ENCODE data around the gene CACNA1S.

Gene CACNA1S

DNA sequence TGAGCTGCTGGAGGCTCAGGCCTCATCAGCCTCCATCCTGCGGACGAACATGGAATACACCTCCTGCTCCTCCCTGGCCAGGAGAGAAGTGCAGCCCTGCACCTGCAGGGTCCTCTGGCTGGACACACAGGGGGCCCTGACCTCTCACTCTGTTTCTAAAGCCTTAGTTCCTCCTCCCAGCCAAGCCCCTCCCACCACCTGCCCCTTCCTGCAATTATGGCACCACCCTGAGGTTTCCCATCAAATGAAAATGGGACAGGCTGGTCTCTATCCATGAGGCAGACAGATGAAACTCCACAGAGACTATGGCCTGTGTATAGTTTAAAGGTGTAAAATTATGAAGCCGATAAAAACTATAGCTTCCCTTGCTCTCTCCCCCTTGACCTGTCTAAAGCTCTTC lies 42.6 kb downstream of the CACNA1S start:
- H3K4me3 ChIP-seq (ENCODE audit: low read depth, low read length) = no peak overlapping the region
- DNase-seq (ENCODE audit: low read depth) = no peak
- TF ChIP-seq CTCF (IDR thresholded peaks at IDR 0.05; ENCODE audit: low read depth, low read length, missing control alignments) = no peak

GRCh38 chr1:201068976-201069375 lies 43.2 kb downstream of the CACNA1S start:
- no peak for DNase-seq (ENCODE audit: low read depth)
- no peak for TF ChIP-seq CTCF (IDR thresholded peaks at IDR 0.05; ENCODE audit: low read depth, low read length, missing control alignments)
- H3K4me3 ChIP-seq (ENCODE audit: low read depth, low read length) = no peak overlapping the region

GRCh38 chr1:201066986-201067385 lies 45.2 kb downstream of the CACNA1S start:
- H3K4me3 ChIP-seq (ENCODE audit: low read depth, low read length) = no peak overlapping the region
- DNase-seq (ENCODE audit: low read depth) = no peak
- TF ChIP-seq CTCF (IDR thresholded peaks at IDR 0.05; ENCODE audit: low read depth, low read length, missing control alignments) = no peak

GRCh38 chr1:201065686-201066085 lies 46.5 kb downstream of the CACNA1S start:
- no peak overlapping the region for H3K4me3 ChIP-seq (ENCODE audit: low read depth, low read length)
- DNase-seq (ENCODE audit: low read depth) = no peak
- TF ChIP-seq CTCF (IDR thresholded peaks at IDR 0.05; ENCODE audit: low read depth, low read length, missing control alignments) = no peak

- no peak for DNase-seq (ENCODE audit: low read depth)
- TF ChIP-seq CTCF (IDR thresholded peaks at IDR 0.05; ENCODE audit: low read depth, low read length, missing control alignments) = no peak
- H3K4me3 ChIP-seq (ENCODE audit: low read depth, low read length) = no peak overlapping the region
These were observed 47.4 kb downstream of the CACNA1S start for GRCh38 chr1:201064806-201065205.

- TF ChIP-seq CTCF (IDR thresholded peaks at IDR 0.05; ENCODE audit: low read depth, low read length, missing control alignments) = no peak
- H3K4me3 ChIP-seq (ENCODE audit: low read depth, low read length) = no peak overlapping the region
- DNase-seq (ENCODE audit: low read depth) = no peak
These were observed 49.1 kb downstream of the CACNA1S start for GRCh38 chr1:201063145-201063544.

GRCh38 chr1:201062511-201063091 lies 49.6 kb downstream of the CACNA1S start:
- TF ChIP-seq CTCF (IDR thresholded peaks at IDR 0.05; ENCODE audit: low read depth, low read length, missing control alignments) = no peak
- no peak overlapping the region for H3K4me3 ChIP-seq (ENCODE audit: low read depth, low read length)
- no peak for DNase-seq (ENCODE audit: low read depth)

Data from GM12864 (cell line).